Activated T-helper 2 cell treated with anti-CD3 and anti-CD28 coated beads, Interferon-gamma antibody, Interleukin-2, Interleukin-4, amounts not matched to agents 10 μg/mL and 5 μg/mL and 100 μg/mL, durations not matched to agents 14 hours and 24 hours and 36 hours (primary cell): ENCODE data around the gene DDN. TPM values are rescaled to one million over a fixed set of nuclear protein-coding genes. Genes with fewer than 3 reads are reported as not detected.

ENCODE experiments used
- total RNA-seq: library from RNA; stranded (reverse); gene quantifications from 2 replicates; pipeline ENCODE4 v1.2.3, GENCODE V29; 2022

Gene DDN
- total RNA-seq, 1 donor from 2014 or later = 0.91 TPM

Other genes starting within 250 kb of the DDN start
- gene ADCY6, start 210.3 kb downstream of the DDN start, total RNA-seq = 0.39 and 0.55 TPM in 2 replicates
- 11.5 and 13.1 TPM in 2 replicates for gene CACNB3, start 180.9 kb downstream of the DDN start, total RNA-seq
- 114 and 124 TPM in 2 replicates for gene DDX23, start 147.2 kb downstream of the DDN start, total RNA-seq
- 3.5 and 4.7 TPM in 2 replicates for gene RND1, start 133.5 kb downstream of the DDN start, total RNA-seq
- gene FKBP11, start 73.9 kb downstream of the DDN start, total RNA-seq = 66.2 and 72.7 TPM in 2 replicates
- 133 and 135 TPM in 2 replicates for gene ARF3, start 41.9 kb downstream of the DDN start, total RNA-seq
- gene WNT10B, start 27.6 kb downstream of the DDN start, total RNA-seq = 0.80 and 1.0 TPM in 2 replicates
- gene WNT1, start 21.1 kb downstream of the DDN start, total RNA-seq = 0.60 and 0.66 TPM in 2 replicates
- 65.1 and 65.7 TPM in 2 replicates for gene PRKAG1, start 19.4 kb upstream of the DDN start, total RNA-seq
- gene KMT2D, start 61.4 kb upstream of the DDN start, total RNA-seq = 93.3 and 100 TPM in 2 replicates
- gene RHEBL1, start 70.6 kb upstream of the DDN start, total RNA-seq = 14.2 and 16.0 TPM in 2 replicates
- not detected in 2 replicates for gene DHH, start 95.4 kb upstream of the DDN start, total RNA-seq
- 47.1 and 53.5 TPM in 2 replicates for gene LMBR1L, start 111.5 kb upstream of the DDN start, total RNA-seq
- gene TUBA1B, start 132.0 kb upstream of the DDN start, total RNA-seq = 1,902 and 1,926 TPM in 2 replicates
- 86.9 and 94.0 TPM in 2 replicates for gene TUBA1A, start 189.7 kb upstream of the DDN start, total RNA-seq